Right ventricle myocardium inferior (tissue), 1 donor: ENCODE data around the gene TMEM217. TPM values are rescaled to one million over a fixed set of nuclear protein-coding genes. Genes with fewer than 3 reads are reported as not detected.

Source experiments
- total RNA-seq: library from RNA; stranded (reverse); fragmentation: NEBNext Ultra II Directional; extraction: Animal tissue kit (Norgen Biotek cat#: 25700); gene quantifications from one replicate; pipeline ENCODE4 v1.2.1, GENCODE V29; 2021
- donor health status: DM: no; HTN: yes; CAD: no; lungs with severe emphysema.

The TMEM217 gene
- total RNA-seq, 1 donor from 2014 or later: 0.30 TPM

Other genes starting within 250 kb of the TMEM217 start
- 27.8 TPM for gene PIM1, start 88.0 kb downstream of the TMEM217 start, total RNA-seq
- 6.3 TPM for gene TBC1D22B, start 372 bp downstream of the TMEM217 start, total RNA-seq
- gene RNF8, start 95.8 kb upstream of the TMEM217 start, total RNA-seq: 14.9 TPM
- 29.3 TPM for gene CMTR1, start 175.1 kb upstream of the TMEM217 start, total RNA-seq
- 27.1 TPM for gene CCDC167, start 241.7 kb upstream of the TMEM217 start, total RNA-seq